ENCODE results near the gene ITGB1. TPM values are rescaled to one million over a fixed set of nuclear protein-coding genes. Genes with fewer than 3 reads are reported as not detected.

ITGB1 gene
- total and polyA plus RNA-seq, 12 donors = 93.3 to 803 (median 331) TPM

- Histone ChIP-seq H3K4me1 (replicated peaks in 1 of 2) (peaks cover 3 to 12% of the 10 kb centered on the region in 2 donors), H3K36me3 (replicated peaks in 1 of 2) (no peaks in the 10 kb centered on the region), H3K27ac (no peak overlapping the region), H3K27me3 (no peaks in the 10 kb centered on the region), H3K9me3 (replicated peaks in 1 of 3) (no peaks in the 10 kb centered on the region), H3K4me3 (no peak overlapping the region)
- DNase-seq = no peak
- intact Hi-C loops (cut with DNase I) = no loop called here
- 83 to 92% (median 87%) methylated on average over 1 of the region's 1 CpG for WGBS, 4 donors
- TF ChIP-seq, protein P1, sequence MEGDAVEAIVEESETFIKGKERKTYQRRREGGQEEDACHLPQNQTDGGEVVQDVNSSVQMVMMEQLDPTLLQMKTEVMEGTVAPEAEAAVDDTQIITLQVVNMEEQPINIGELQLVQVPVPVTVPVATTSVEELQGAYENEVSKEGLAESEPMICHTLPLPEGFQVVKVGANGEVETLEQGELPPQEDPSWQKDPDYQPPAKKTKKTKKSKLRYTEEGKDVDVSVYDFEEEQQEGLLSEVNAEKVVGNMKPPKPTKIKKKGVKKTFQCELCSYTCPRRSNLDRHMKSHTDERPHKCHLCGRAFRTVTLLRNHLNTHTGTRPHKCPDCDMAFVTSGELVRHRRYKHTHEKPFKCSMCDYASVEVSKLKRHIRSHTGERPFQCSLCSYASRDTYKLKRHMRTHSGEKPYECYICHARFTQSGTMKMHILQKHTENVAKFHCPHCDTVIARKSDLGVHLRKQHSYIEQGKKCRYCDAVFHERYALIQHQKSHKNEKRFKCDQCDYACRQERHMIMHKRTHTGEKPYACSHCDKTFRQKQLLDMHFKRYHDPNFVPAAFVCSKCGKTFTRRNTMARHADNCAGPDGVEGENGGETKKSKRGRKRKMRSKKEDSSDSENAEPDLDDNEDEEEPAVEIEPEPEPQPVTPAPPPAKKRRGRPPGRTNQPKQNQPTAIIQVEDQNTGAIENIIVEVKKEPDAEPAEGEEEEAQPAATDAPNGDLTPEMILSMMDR (IDR thresholded peaks at IDR 0.05) = no peak
- no peak for TF ChIP-seq POLR2A (IDR thresholded peaks at IDR 0.05)
Measured at GRCh38 chr10:32987172-32987571, 29.1 kb upstream of the ITGB1 start.

- intact Hi-C loops (cut with DNase I) = no loop called here
- Histone ChIP-seq H3K27me3 (no peaks in the 10 kb centered on the region), H3K36me3 (replicated peaks in 1 of 2) (no peaks in the 10 kb centered on the region), H3K4me3 (no peak overlapping the region), H3K9me3 (replicated peaks in 1 of 3) (no peaks in the 10 kb centered on the region), H3K27ac (peak overlapping the region in 2 of 5 donors; percentile 74 to 78), H3K4me1 (replicated peaks in 1 of 2) (peaks cover 8 to 23% of the 10 kb centered on the region in 2 donors)
- DNase-seq = no peak
- TF ChIP-seq, protein P1 (IDR thresholded peaks at IDR 0.05) = no peak
- no peak for TF ChIP-seq POLR2A (IDR thresholded peaks at IDR 0.05)
- WGBS, 4 donors = 36 to 50% (median 44%) methylated on average over 4 of the region's 4 CpGs
Measured at GRCh38 chr10:32985775-32986350, 27.8 kb upstream of the ITGB1 start.

DNA sequence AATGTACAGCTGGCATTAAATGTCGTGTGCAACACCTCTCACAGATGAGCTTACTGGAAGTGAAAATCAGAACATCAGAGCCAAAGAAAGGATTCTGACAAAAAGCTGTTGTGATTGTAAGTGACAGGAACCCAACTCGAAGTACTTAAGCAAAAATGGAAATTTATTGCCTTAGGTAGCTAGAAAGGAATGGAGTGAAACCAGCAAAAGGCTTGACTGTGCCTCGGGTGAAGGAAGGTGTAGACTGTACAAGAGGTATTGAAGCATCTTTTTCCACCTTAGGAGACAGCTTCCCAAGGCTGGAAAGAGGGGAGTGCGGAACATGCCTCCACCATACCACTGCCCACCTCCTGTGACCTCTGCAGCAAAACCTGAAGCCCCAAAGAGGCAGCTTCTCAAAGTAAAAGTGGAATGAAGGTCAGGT is 27.3 kb upstream of the ITGB1 start:
- peak overlapping the region in 2 of 5 donors; percentile 74 to 78 for H3K27ac ChIP-seq
- H3K4me3 ChIP-seq = no peak overlapping the region
- H3K9me3 ChIP-seq (replicated peaks in 1 of 3) = no peaks in the 10 kb centered on the region
- H3K4me1 ChIP-seq (replicated peaks in 1 of 2) = peaks cover 9 to 23% of the 10 kb centered on the region in 2 donors
- H3K27me3 ChIP-seq = no peaks in the 10 kb centered on the region
- DNase-seq = no peak
- 80 to 83% (median 81%) methylated on average over 4 of the region's 4 CpGs for WGBS, 4 donors
- intact Hi-C loops (cut with DNase I) = no loop called here
- no peak for TF ChIP-seq POLR2A (IDR thresholded peaks at IDR 0.05)
- TF ChIP-seq, protein P1 (IDR thresholded peaks at IDR 0.05) = no peak
- no peaks in the 10 kb centered on the region for H3K36me3 ChIP-seq (replicated peaks in 1 of 2)

GRCh38 chr10:32984003-32984600 is 26.1 kb upstream of the ITGB1 start:
- Histone ChIP-seq H3K4me1 (replicated peaks in 1 of 2) (peaks cover 9 to 25% of the 10 kb centered on the region in 2 donors), H3K27me3 (no peaks in the 10 kb centered on the region), H3K36me3 (replicated peaks in 1 of 2) (no peaks in the 10 kb centered on the region), H3K9me3 (replicated peaks in 1 of 3) (no peaks in the 10 kb centered on the region), H3K27ac (peak overlapping the region in 1 of 5 donors; percentile 27), H3K4me3 (no peak overlapping the region)
- TF ChIP-seq, protein P1 (IDR thresholded peaks at IDR 0.05) = no peak
- 90 to 95% (median 95%) methylated on average over 4 of the region's 4 CpGs for WGBS, 4 donors
- intact Hi-C loops (cut with DNase I) = no loop called here
- no peak for DNase-seq
